Mesenteric fat pad (tissue), 1 donor: ENCODE measurements around the gene EZR. TPM values are rescaled to one million over a fixed set of nuclear protein-coding genes. Genes with fewer than 3 reads are reported as not detected.
A peak's percentile ranks its signal among the peaks of the same experiment; 100 is the strongest.

Experiments used
- DNase-seq: peaks from one replicate; pipeline ENCODE4 v3.0.0-alpha.2; 2020; ENCODE audit warnings: low spot score
- long read RNA-seq: library from polyadenylated mRNA; unstranded; transcript quantifications from one replicate; pipeline ENCODE4 v2.0.0, GENCODE V29; 2020
- total RNA-seq: library from RNA; stranded (reverse); fragmentation: NEBNext Ultra II Directional; extraction: Animal tissue kit (Norgen Biotek cat#: 25700); gene quantifications from one replicate; pipeline ENCODE4 v1.2.1, GENCODE V29; 2021
- donor health status: DM: yes; HTN: yes; CAD: no.

The EZR gene
- 43.1 TPM for total RNA-seq
- long read RNA-seq, transcript EZR-202 (14 exons, 3,096 nt): major isoform, 49 of 117 reads
- long read RNA-seq, partial matches to known transcripts: 54 of 117 reads
- long read RNA-seq, other reads (novel, unspliced or antisense): 10 of 117 reads

- DNase-seq: peak; percentile 93
Measured at GRCh38 chr6:158819213-158819976, at the start of gene EZR. TSS of gene EZR (minus strand) at chr6:158819368. CDS start at chr6:158818093, 1,275 bp downstream.

- DNase-seq: peak; percentile 75
Measured at GRCh38 chr6:158868122-158868480, 48.9 kb upstream of the EZR start.

- DNase-seq: peak; percentile 60
Measured at GRCh38 chr6:158867381-158868121, 48.4 kb upstream of the EZR start.

GRCh38 chr6:158865769-158866168 lies 46.6 kb upstream of the EZR start:
- no peak for DNase-seq

- no peak for DNase-seq
Measured at GRCh38 chr6:158863646-158864045, 44.5 kb upstream of the EZR start.

- DNase-seq: no peak
Measured at GRCh38 chr6:158861686-158862381, 42.7 kb upstream of the EZR start.

- no peak for DNase-seq
Measured at GRCh38 chr6:158860279-158860865, 41.2 kb upstream of the EZR start.

- DNase-seq: no peak
Measured at GRCh38 chr6:158856261-158856660, 37.1 kb upstream of the EZR start.

- DNase-seq: no peak
Measured at GRCh38 chr6:158854214-158855101, 35.3 kb upstream of the EZR start.

- no peak for DNase-seq
Measured at GRCh38 chr6:158853880-158854213, 34.7 kb upstream of the EZR start.

- no peak for DNase-seq
Measured at GRCh38 chr6:158853072-158853879, 34.1 kb upstream of the EZR start.

- DNase-seq: no peak
Measured at GRCh38 chr6:158852312-158853071, 33.3 kb upstream of the EZR start.

GRCh38 chr6:158850807-158851115 lies 31.6 kb upstream of the EZR start:
- no peak for DNase-seq

- DNase-seq: no peak
Measured at GRCh38 chr6:158849899-158850806, 31.0 kb upstream of the EZR start.

- DNase-seq: no peak
Measured at GRCh38 chr6:158848490-158848895, 29.3 kb upstream of the EZR start.

- no peak for DNase-seq
Measured at GRCh38 chr6:158847786-158848185, 28.6 kb upstream of the EZR start.

GRCh38 chr6:158847012-158847529 lies 27.9 kb upstream of the EZR start:
- no peak for DNase-seq
